HG02884 (cell line): ENCODE data around the gene CEBPE.

ENCODE experiments used
- ATAC-seq: cut with Tn5 transposase; IDR thresholded peaks from one replicate; pipeline ENCODE4 v1.9.1; 2021; ENCODE audit warnings: mild to moderate bottlenecking, moderate library complexity; ENCODE audit not compliant: unreplicated experiment

CEBPE gene

DNA sequence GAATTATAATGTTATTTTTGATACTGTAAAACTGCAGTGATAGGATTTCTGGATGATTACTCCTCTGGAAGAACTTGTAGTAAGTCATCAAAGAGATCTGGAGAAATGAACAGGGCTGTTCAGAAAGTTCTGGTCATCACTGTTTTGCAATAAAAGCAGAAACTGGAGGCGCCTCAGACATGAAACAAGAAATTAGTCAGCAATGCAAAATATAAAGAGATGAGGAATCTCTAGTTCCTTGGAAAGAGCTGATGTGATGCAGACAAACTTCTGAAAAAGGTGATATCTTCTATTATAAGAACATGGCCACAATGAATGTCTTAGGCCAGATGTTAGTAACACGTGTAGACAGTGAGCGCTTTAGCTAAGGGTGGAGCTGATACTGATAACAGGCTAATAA lies 33.6 kb downstream of the CEBPE start:
- no peak for ATAC-seq

DNA sequence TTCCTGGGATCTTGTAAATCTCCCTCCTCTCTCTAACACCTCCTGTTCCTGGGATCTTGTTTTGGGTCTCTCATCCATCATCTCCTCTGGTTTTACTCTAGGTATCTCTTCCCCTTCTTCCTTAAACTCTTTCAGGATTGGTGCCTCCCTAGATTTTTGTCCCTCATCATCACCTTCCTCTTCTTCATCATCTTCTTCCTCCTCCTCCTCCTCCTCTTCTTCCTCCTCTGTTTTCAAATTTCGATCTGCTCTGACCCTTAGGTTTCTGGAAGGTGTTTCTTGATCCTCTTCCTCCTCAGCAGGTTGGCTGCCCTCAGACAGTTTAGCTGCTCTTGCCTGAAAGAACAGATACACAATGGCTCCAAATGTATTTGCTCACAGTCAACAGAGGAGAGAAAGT lies 38.6 kb downstream of the CEBPE start:
- no peak for ATAC-seq

DNA sequence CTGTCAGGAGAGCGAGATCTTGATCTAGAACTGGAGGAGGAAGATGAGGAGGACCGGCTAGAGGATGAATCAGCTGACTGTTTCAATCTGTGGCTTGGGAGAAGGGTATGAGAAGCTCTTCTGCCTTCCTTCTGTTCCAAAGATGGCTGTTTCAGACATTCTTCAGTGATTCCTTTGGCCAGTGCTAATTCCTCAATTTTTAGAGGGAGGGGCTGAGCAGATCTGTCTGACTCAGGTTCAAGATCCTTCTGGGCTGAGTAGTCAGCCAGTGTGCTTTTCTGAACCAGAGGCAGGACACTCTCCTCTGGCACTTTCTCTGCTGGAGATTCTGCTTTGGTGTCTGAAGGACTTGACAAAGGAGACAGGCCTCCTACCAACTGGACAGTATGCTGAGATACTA lies 39.3 kb downstream of the CEBPE start:
- ATAC-seq = no peak

DNA sequence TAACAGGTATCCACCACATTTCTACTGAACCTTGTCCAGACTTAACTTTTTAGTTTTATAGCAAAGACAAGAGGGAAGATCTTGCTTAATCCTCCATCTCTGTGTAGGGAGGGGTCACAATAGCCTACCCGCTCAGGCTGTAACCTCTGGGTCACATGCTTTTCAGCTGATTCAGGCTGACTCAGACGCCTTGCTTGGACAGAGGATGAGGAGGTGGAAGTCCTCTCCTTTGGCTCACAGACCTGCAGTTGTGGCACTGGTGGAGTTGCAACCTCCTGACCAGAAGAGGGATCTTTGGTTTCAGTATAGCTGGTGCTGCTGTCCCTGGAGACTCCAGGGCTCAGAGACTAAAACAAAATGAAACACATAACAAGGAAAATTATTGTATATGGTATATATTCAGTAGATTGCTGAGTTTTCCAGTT lies 40.4 kb downstream of the CEBPE start:
- ATAC-seq = no peak

DNA sequence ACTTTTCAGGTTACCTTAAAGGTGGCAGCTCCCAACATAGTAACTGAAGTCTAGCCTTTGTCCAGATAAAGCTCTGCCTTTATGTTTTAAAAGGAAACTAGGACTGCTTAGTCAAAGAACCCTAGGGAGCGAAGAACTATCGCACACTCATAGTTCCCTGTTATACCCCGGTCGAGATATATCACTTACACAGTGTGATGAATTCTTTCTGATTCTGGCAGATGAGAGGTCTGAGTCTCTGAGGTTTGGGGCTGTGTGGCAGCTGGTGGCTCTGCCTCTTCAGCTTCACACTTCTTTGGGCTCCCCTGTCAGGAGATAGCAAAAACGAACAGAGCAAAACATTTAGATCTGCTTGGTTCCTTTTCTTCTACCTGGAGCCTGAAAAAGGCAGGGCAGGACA lies 41.1 kb downstream of the CEBPE start:
- no peak for ATAC-seq

DNA sequence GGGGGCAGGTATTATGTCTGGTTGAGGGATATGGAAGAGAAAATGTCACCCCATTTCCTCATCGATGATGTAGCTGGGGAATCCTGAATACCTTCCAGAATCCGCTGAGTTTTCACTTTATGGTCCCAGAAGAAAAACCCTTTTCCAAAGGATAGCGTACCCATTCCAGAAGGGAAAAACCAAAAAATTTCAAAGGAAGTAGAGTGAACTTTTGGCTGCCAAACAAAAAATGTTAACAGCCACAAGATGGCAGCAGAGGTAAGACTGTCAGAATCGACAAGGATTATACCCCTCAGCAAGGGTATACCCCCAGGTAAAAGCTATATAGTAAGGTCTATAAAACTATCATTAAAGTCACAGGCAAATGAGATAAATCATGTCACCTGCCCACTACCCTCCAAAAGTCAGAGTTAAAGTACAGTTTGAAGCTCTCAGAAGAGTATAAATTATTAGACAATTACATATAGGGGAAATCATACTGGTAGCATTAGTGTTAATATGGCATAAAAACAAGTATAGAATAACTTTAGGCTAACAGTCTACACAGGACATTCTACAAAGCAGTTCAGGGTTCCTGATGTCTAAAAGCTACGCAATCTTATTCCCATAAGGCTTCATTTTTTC lies 42.2 kb downstream of the CEBPE start:
- no peak for ATAC-seq

DNA sequence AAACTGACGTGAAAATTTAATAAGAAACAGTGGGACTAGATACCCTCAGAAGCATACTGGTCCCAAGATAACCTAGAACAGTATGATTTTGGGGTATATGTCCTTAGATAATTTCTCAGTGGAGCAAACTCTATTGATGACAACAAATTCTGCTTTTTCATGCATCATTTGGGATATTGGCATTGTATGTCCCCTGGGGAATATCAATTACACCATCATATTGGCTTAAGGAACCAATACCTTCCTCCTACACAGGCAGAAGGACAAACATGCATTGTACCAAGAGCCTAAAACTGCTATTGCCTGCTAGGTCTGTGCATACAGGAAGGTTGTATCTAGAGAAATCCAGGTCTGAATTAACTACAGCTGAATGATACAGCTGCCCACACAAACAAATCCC lies 44.1 kb downstream of the CEBPE start:
- no peak for ATAC-seq

DNA sequence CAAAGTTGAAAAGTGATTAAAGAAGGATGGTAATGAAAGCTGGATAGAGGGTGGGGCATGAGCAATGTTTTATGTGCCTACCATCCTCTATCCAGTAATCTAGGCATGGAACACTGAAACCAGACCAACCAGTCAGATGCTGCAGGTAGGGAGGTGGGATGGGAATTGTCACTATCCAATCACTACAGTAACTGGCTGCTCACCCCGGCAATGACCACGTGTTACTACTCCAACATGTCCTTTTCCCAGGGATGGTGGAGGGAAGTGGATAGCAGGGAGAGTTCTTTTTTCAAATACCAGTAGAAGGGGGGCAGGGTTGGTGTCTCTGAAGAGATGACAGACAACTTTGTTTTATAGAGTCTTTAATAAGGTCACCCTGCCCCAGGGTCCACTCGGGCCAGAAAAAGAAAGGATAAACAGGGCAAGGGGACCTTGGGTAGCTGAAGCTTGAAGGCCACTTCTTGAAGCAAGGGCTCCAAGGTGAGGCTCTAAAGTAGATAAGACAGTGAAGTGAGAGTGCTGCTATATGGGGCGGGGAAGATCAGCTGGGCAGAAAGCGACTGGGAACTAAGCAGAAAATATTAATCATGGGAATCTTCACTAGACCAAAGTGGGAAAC lies 47.0 kb downstream of the CEBPE start:
- no peak for ATAC-seq

DNA sequence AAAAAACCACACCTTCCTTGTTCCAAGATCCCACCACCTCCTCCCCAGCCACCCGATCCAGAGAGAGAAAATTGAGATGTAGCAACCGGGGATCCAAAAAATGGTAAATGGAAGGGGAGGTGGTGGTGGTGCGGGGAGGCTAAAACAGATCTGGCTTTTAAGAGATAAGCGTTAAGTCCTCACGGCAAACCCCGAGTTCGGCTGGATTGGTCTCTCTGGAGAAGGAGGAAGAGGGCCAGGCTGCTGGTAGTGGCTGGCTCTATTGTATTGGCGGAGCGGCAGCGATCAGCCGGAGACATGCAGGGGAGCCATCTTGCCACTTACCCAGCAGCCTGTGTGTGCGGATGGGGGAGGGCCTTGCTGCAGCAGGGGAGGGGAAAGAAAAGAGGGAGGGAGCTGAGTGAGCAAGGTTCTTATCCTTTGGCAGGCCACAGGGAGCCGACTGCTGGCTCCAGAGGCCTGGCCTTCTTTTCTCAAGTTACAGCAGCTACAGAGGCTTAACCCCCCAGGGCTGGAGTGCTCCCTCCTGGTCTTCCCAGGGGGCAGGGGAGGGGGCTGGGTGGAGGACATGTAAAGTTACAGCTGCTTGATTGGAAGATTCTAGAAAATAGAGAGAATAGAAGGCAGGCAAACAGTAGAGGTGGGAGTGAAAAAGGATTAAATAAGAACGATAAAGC lies 47.7 kb downstream of the CEBPE start:
- ATAC-seq = peak; percentile 86

DNA sequence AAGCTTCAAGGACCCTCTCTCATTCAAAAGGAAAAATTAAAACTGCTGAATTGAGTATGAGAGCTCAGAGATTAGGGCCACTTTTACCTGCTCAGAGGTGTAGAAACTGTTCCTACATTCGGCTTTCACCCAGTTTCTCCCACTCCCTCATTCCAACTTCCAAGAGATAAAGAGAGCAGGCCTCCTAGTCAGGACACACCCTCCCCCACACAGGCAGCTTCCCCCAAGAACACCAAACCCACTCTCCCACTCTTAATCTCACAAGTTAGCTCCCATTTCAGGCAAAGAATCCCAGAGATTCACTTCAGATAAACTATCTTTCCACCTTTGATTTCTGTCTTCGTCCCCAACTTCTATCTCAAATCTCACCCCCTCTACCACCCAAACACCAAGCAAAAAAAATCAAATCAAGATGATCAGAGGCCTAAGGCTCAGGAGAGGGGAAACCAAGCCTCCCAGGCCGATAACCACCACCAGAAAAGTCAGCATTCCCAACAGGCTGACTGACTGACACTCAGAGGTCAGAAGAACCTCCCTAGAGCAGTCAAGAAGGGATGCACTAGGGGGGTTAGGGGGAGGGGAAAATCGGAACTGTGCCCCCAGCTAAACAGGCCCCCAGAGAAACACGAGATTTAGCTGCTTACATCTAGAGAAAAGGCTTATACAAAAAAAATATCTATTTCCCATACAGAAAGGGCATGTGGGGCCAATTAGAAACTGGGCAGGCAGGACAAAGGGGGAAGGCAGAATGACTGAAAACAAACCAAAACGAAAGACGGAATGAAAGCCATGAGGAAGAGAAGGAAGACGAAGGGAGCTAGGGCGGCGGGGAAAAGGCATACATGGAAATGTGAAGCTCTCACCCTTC lies 48.6 kb downstream of the CEBPE start:
- no peak for ATAC-seq

DNA sequence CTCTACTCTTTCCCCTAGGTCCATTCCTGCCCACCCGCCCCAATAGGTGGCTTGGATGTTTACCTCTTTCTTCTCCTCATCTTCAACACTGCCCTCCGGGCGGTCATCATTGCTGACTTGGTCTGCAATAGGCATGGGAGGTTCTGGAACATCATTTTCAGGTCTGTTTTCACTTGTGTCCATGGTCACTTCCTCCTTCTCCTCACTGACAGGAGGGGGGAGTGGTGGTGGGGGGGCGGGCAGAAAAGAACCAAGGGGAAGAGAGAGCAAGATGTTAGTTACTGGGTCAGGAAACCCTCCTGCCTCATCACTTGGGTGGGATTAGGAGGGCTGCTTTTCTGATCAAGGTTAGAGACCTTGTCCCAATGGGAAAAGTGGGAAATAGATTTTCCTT lies 49.6 kb downstream of the CEBPE start:
- no peak for ATAC-seq

DNA sequence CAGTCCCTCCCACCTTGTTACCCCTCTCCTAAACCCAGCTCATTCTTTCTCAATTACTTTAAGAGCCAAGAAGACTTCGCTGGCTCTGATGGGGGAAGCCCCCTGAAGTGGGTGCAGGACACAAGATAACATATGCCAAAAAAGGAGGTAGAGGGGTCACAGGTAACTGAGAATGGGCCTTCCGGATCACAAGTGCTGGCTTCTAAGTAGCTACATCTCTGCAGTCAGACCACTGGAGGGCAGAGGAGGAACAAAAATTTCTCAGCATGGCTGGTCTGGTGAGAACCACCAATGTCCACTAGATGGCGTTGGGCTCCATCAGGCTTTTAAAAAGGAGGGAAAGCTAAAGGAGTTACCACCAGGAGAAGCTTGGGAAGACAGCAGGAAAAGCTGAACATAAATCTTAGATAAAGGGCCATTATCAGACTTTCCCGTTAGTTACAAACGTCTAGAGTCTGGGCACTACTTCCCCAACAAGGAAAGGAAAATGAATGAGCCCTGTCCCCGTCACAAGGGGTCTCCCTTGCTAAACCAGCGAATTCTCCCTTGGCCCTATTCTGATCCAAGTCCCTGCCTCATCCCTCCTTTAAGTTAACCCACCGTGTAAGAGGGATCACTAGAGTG lies 50.2 kb downstream of the CEBPE start:
- peak; percentile 60 for ATAC-seq

DNA sequence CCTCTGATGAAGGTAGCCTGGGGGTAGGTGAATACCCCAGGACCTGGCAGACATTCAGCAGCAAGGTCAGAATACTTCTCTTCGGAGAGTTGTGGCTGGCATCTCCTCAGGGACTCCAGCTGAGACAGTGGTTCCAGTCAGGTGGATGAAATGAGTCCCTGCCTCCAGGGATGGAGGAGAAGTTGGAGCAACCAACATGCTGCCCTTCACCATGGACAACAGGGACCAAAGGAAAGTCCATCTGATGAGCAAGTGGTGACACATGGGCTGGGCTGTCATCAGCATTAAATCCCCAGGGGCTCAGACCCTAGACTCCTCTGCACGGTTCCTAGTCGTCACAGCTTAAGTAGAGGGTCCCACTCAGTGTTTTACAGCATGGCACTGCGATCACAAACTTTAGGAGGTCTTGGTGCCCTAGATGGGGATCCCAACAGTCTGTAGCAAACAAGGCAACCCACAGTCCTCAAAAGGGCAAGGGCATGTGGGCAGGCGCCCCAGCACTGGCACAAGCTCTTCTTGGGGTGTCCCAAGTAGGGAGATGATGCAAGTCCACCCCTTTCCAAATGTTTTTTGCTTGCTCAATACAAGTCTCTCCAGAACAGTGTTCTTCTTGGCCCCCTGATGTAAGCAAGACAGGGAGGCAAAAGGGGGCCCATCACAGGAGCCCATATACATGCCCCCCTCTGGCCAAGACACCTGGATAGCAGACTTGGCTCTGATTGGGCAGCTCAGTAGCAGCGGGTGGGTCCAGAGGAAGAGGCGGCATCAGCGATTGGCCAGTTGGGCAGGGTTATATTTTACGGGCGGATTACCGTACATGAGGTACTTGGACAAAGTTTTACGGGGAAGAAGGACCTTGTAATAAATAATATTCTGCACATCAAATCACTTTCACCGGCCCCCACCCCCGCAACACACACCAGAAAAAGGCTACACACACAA lies 50.9 kb downstream of the CEBPE start:
- ATAC-seq = no peak
